ENCODE measurements around the gene PGP. TPM values are rescaled to one million over a fixed set of nuclear protein-coding genes. Genes with fewer than 3 reads are reported as not detected.

Gene PGP, protein sequence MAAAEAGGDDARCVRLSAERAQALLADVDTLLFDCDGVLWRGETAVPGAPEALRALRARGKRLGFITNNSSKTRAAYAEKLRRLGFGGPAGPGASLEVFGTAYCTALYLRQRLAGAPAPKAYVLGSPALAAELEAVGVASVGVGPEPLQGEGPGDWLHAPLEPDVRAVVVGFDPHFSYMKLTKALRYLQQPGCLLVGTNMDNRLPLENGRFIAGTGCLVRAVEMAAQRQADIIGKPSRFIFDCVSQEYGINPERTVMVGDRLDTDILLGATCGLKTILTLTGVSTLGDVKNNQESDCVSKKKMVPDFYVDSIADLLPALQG
- 7.0 and 12.2 TPM in 2 replicates for total RNA-seq

DNA sequence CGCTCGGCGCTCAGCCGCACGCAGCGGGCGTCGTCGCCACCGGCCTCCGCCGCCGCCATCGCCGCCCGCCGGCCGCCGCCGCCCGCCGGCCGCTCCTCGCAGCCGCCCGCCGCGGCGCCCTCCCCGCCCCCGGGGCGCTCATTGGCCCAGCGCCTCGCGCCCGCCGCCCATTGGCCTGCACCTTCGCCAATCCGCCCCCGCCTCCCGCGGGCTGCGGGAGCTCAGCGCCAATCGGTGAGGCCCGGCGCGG is at the start of gene PGP:
Gene PGP, minus strand, starts transcription at position 122 of the 250 bp plus-strand sequence. Its CDS starts 63 bp downstream, at position 59.

DNA sequence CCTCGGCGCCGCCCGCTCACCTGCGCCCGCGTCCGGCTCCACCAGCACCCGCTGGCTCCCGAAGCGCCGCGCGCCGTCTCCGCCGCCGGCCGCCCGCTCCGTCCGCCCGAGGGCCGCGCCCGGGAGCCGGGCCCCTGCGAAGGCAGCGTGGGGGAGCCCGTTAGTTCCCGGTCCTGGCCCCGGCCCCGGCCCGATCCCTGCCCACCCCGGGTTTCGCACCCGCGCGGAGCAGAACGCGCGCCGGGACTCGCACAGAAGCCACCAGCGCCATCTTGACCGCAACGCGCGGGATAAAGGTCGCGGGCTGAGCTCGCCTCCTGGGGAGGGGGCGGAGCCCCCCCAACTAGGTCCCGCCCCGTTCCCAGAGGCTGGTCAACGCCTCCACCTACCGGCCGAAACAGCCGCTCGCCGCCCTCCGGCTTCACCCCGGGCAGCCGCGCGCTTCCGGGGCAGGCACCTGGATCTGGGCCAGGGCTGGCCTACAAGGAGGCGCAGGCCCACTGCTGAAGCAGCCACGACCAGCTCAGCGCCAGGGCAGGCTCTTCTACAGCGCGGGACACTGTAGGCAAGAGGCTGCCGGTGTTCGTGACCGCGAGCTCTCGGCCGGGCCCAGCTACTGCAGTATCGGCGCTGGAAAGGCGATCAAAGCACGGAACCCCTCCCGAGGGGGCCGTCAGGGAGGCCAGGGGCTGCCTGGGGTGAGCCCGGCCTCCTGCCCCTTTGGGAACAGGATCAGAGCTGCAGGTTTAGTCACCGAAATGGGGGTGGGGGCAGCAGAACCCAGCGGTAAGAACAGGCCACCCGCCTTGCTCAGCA is 36.9 kb upstream of the PGP start, which contains the start of gene ECI1:
Gene ECI1, minus strand, starts transcription at position 292 of the 816 bp plus-strand sequence. Its CDS starts 21 bp downstream, at position 271.

DNA sequence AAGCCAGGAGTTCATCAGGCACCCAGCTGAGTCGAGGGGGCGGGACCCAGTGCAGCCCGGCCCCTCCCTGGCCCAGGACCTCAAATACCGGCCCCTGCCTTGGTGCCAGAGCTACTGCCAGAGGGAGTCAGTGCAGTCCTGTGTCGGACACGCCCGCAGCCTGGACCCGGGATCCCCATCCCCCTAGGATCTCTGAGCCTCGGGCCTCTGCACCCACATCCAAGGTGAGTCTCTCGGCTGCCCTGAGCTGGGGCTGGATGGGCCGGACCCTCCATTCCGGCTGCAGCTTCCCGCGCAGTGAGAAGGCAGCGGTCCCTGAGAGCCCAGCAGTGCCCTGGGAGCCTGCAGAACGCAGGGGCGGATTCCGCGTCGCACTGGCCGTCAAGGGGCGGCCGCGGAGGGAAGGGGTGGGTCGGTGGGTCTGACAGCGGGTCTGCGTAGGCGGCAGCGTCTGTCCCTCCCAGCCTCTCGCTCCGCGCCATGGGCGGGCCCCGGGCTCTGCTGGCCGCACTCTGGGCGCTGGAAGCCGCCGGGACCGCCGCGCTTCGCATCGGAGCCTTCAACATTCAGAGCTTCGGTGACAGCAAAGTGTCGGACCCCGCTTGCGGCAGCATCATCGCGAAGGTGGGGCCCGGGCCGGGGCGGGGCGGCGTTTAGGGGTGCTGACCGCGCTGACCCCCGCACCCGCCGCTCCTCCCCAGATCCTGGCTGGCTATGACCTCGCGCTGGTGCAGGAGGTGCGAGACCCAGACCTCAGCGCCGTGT is 21.9 kb upstream of the PGP start, which contains the start of gene DNASE1L2:
Gene DNASE1L2, plus strand, starts transcription at position 108 of the 765 bp plus-strand sequence. Its CDS starts 373 bp downstream, at position 481.

DNA sequence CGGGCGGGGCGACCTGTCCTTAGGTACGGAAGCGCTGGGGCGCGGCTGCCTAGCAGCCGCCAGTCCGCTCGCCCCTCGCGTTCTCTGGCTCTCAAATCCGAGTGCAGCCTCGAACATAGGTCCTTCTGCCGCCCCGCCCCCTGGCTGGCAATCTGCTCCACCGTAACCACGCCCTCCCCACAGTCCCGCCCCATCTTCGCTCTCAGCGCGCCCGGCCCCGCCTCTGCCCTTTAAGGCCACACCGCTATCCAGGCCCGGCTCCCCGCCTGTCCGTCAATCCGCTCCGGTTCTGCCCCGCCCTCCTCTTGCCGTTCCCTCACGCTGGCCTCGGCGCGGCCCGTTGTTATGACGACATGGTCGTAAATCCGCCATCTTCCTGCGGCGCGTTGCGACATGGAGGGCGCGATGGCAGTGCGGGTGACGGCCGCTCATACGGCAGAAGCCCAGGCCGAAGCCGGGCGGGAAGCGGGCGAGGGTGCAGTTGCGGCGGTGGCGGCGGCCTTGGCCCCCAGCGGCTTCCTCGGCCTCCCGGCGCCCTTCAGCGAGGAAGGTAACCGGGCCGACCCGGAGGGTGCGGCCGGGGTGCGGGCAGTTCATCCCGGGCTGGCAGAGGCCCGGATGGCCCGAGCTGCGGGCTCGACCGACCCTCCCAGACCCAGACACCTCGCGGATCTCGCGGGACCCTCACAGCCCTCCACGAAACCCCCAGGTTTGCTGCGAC is 8.7 kb upstream of the PGP start, which contains the start of gene E4F1:
Gene E4F1, plus strand, starts transcription at position 371 of the 721 bp plus-strand sequence. Its CDS starts 23 bp downstream, at position 394.

DNA sequence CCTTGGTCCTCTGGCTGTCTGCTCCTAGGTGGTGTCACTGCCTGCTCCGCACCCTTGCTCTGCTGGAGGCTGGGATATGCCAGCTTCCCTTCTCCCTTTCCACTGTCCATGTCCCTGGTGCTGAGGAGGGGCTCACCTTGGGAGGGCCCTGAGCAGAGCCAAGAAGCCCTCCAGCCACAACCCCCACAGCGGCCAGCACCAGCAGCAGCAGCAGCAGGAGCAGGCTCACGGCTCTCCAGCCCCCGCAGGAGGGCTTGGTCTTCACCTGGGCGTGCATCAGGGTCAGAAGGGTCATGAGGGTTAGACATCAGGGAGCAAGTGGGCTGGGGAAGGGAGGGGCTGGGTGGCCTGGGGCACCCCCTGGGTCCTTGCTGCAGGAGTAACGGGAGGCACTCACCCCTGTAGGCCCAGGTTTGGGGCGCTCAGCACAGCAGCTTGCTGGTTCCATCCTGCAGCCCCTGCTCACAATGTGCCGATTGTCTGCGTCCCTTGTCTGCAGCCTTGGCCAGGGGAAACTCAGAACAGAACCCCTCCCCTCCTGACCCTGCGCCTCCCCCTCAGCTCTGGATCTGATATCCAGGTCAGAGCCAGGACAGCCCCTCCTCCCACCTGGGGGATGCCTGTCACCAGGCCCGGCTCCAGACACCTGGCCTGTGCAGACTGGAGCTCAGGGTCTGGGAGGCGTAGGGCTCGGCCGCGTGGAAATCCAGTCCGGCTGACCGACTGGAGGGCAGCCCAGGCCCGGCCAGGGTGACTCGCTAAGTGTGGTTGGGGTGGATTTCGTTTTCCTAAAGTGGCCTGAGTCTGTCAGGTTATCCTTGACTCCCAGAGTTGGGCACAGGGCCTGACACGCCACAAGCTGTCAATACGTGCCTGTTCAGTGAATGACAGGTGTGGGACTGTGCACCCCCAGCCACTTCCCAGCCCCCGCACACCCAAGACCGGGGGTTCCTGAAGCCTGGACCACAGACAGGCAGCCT is 4.0 kb downstream of the PGP start, which contains the start of gene BRICD5:
Gene BRICD5, minus strand, starts transcription at position 478 of the 980 bp plus-strand sequence. Its CDS starts 30 bp downstream, at position 448.

DNA sequence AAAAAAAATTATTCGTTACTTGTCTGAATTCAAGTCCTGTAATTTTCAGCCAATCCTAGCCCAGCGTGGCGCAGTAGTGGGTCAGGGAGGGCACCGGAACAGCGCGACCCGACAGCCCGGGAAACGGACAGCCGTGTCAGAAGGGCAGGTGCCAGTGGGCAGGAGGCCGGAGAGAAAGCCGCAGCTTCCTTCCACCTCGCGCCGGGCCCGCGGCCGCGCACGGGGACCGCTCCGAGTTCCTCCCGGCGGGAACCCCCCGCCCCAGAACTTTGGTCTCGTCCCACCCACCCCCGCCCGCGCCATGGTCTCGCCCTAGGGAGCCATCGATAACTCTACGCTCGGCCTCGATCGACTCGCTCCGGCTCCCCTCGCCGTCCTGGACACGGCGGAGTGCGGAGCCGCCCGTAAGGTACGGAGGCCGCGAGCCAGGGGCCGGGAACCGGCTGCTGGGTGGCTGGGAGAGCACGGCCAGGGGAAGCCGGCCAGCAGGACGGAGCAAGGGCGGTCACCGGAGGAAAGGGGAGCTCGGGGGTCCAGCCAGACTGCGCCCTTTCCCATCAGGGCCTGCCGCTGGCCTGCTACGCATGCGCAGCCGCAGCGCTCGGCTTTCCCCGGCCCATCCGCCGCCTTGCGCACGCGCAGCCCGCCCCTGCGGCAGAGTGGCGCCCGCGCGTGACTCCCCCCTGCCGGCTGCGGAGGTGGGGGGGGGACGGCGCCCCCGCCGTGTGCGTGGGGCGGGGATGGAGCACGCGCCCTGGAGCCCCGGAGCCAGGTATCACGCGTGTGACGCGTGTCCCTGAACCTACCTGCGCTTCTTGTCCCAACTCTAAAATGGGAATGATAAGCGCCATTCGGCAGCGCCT is 9.3 kb downstream of the PGP start, which contains the start of gene MLST8:
Gene MLST8, plus strand, starts transcription at position 351 of the 863 bp plus-strand sequence. CDS start 632 bp downstream, outside the sequence.

DNA sequence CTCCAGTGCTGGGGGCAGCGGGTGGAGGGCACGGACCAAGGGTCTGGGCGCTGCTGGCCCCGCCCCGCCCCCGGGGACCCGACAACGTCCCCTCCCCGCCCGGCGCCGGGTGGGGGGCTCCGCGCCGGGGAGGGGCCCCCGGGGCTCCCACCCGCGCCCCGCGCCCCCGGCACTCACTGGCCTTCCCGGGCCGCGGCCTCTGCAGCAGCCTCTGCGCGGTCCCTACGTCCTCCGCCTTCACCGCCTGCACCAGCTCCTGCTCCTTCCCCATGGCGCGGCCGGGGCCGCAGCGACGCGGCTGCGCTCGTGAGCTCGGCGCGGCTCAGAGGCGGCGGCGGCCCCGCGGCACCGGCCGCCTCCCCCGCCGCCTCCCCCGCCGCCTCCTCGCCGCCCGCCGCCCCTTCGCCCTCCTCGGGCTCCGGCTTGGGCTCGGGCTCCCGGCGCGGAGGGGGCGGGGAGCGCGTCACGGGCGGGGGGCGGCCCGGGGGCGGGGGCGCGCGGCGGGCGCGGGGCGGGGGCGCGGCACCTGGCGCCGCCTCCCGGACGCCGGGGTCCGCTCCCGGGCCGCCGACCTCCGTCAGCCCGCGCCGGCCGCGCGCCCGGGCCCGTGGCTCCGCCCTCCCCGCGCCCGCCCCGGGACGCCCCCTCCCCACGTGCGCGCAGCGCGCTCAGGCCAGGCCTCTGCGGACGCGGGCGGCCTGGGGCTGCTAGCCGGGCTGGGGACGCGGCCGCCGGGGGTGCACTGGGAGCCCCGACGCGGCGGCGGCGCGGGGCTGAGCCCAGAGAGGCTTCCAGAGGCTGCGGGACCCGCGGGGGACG is 18.3 kb downstream of the PGP start, which contains the start of gene CASKIN1:
Gene CASKIN1, minus strand, starts transcription at position 444 of the 819 bp plus-strand sequence. Its CDS starts 173 bp downstream, at position 271.

Other genes starting within 250 kb of the PGP start
- gene RNF151, start 248.0 kb downstream of the PGP start, total RNA-seq: not detected in 2 replicates
- 29.7 and 32.4 TPM in 2 replicates for gene TBL3, start 242.8 kb downstream of the PGP start, total RNA-seq
- gene NOXO1, start 233.4 kb downstream of the PGP start, total RNA-seq: 0.12 and 0.13 TPM in 2 replicates
- gene GFER, start 230.6 kb downstream of the PGP start, total RNA-seq: 9.9 and 11.2 TPM in 2 replicates
- 0.66 and 0.99 TPM in 2 replicates for gene SYNGR3, start 224.9 kb downstream of the PGP start, total RNA-seq
- 9.6 and 12.3 TPM in 2 replicates for gene ZNF598, start 205.0 kb downstream of the PGP start, total RNA-seq
- gene NPW, start 195.1 kb downstream of the PGP start, total RNA-seq: 0.06 and 0.13 TPM in 2 replicates
- gene NHERF2, start 187.9 kb downstream of the PGP start, total RNA-seq: 98.1 and 182 TPM in 2 replicates
- 40.6 and 59.2 TPM in 2 replicates for gene NTHL1, start 167.0 kb downstream of the PGP start, total RNA-seq
- gene TSC2, start 166.9 kb downstream of the PGP start, total RNA-seq: 44.3 and 53.0 TPM in 2 replicates
- 131 and 144 TPM in 2 replicates for gene PKD1, start 78.9 kb downstream of the PGP start, total RNA-seq
- 2.0 and 2.4 TPM in 2 replicates for gene RAB26, start 66.2 kb downstream of the PGP start, total RNA-seq
- gene TRAF7, start 59.1 kb downstream of the PGP start, total RNA-seq: 42.0 and 44.8 TPM in 2 replicates
- gene CASKIN1, start 18.2 kb downstream of the PGP start, total RNA-seq: under 0.01 and 0.40 TPM in 2 replicates
- 11.3 and 16.8 TPM in 2 replicates for gene MLST8, start 9.4 kb downstream of the PGP start, total RNA-seq
- gene BRICD5, start 4.0 kb downstream of the PGP start, total RNA-seq: 1.2 and 1.7 TPM in 2 replicates
- gene E4F1, start 8.8 kb upstream of the PGP start, total RNA-seq: 22.6 and 29.9 TPM in 2 replicates
- 0.31 and 1.1 TPM in 2 replicates for gene DNASE1L2, start 21.6 kb upstream of the PGP start, total RNA-seq
- 19.9 and 28.1 TPM in 2 replicates for gene ECI1, start 36.7 kb upstream of the PGP start, total RNA-seq
- gene RNPS1, start 53.3 kb upstream of the PGP start, total RNA-seq: 47.2 and 47.3 TPM in 2 replicates
- gene ABCA3, start 125.9 kb upstream of the PGP start, total RNA-seq: 8.4 and 11.1 TPM in 2 replicates
- gene CCNF, start 214.6 kb upstream of the PGP start, total RNA-seq: 9.5 and 17.3 TPM in 2 replicates
- 2.7 and 6.1 TPM in 2 replicates for gene TEDC2, start 245.3 kb upstream of the PGP start, total RNA-seq